Measurements from ENCODE around the gene PADI3. TPM values are rescaled to one million over a fixed set of nuclear protein-coding genes. Genes with fewer than 3 reads are reported as not detected.

Gene PADI3
- polyA plus RNA-seq, 1 of the 3 experiments (the other 2 are of a cell fraction) = 0.30 TPM

- ChIA-PET CTCF (interaction anchor here (0.9 to 2.2 kb wide), 4 partner anchors 12 to 84 kb away, joined by 3 to 8 read pairs (median 5); no protein-coding TSS in a partner anchor), POLR2A (no interaction called here)
- no peaks in the 10 kb centered on the region for H3K36me3 ChIP-seq (replicated peaks in 1 of 2; ENCODE audit: control insufficient read depth in 1 of 2, insufficient read depth in 2 of 2, low read length in 1 of 2)
- H3K4me1 ChIP-seq (ENCODE audit: control insufficient read depth in 1 of 2, insufficient read depth in 2 of 2, low read depth in 1 of 2, low read length in 1 of 2) = peaks cover 7 to 23% of the 10 kb centered on the region in 2 experiments; a peak in 3 of 4 replicates
- peaks cover 5% of the 10 kb centered on the region for H3F3A ChIP-seq (replicated peaks; ENCODE audit: insufficient read depth)
- H3K9me2 ChIP-seq = no peaks in the 10 kb centered on the region
- 90% methylated on average over 7 of the region's 8 CpGs for WGBS (ENCODE audit: low lambda C conversion rate)
- H3K27ac ChIP-seq (ENCODE audit: low read depth in 2 of 2, low read length in 1 of 2) = no peak overlapping the region
- H3K79me2 ChIP-seq (ENCODE audit: insufficient read depth) = no peaks in the 10 kb centered on the region
- H4K20me1 ChIP-seq (ENCODE audit: insufficient read depth) = no peaks in the 10 kb centered on the region
- TF ChIP-seq EP300 (IDR thresholded peaks at IDR 0.05; ENCODE audit: borderline replicate concordance in 1 of 2, low read depth in 1 of 2, low read length in 1 of 2) (no peak), CHD2 (IDR thresholded peaks at IDR 0.05; ENCODE audit: low read length, partially characterized antibody) (no peak), FOXJ3 (CRISPR knock-in tag; IDR thresholded peaks at IDR 0.05) (no peak)
- H3K9ac ChIP-seq = no peak overlapping the region
- H3K27me3 ChIP-seq (ENCODE audit: insufficient read depth) = no peaks in the 10 kb centered on the region
- H3K4me2 ChIP-seq = no peak overlapping the region
- H3K9me3 ChIP-seq = no peaks in the 10 kb centered on the region
- DNase-seq = no peak
- H2AFZ ChIP-seq (ENCODE audit: low read depth) = no peak overlapping the region
- no peak overlapping the region for H3K4me3 ChIP-seq (ENCODE audit: low read depth in 2 of 2, low read length in 1 of 2)
Observed at GRCh38 chr1:17210176-17210575, 38.7 kb upstream of the PADI3 start.

GRCh38 chr1:17211377-17211776 is 37.5 kb upstream of the PADI3 start:
- H3K79me2 ChIP-seq (ENCODE audit: insufficient read depth) = no peaks in the 10 kb centered on the region
- H3K27ac ChIP-seq (ENCODE audit: low read depth in 2 of 2, low read length in 1 of 2) = no peak overlapping the region
- no peak overlapping the region for H3K4me2 ChIP-seq
- ChIA-PET POLR2A (no interaction called here), CTCF (interaction anchor here (1.6 to 2.2 kb wide), 2 partner anchors 25 to 85 kb away, joined by 6 to 8 read pairs; no protein-coding TSS in a partner anchor)
- H4K20me1 ChIP-seq (ENCODE audit: insufficient read depth) = no peaks in the 10 kb centered on the region
- no peak overlapping the region for H3K4me3 ChIP-seq (ENCODE audit: low read depth in 2 of 2, low read length in 1 of 2)
- H3K27me3 ChIP-seq (ENCODE audit: insufficient read depth) = no peaks in the 10 kb centered on the region
- no peak overlapping the region for H3K9ac ChIP-seq
- H3K9me2 ChIP-seq = no peaks in the 10 kb centered on the region
- no peak for DNase-seq
- H3F3A ChIP-seq (replicated peaks; ENCODE audit: insufficient read depth) = peaks cover 5% of the 10 kb centered on the region
- no peak for TF ChIP-seq REST (IDR thresholded peaks at IDR 0.05; ENCODE audit: low read depth, low read length)
- no peak for TF ChIP-seq MAX (IDR thresholded peaks at IDR 0.05; ENCODE audit: low read depth)
- TF ChIP-seq TCF12 (IDR thresholded peaks at IDR 0.05) = no peak
- no peak for TF ChIP-seq NFIC (IDR thresholded peaks at IDR 0.05; ENCODE audit: borderline replicate concordance)
- no peak for TF ChIP-seq TAF1 (IDR thresholded peaks at IDR 0.05; ENCODE audit: borderline replicate concordance, low read depth, low read length)
- TF ChIP-seq IRF3 (IDR thresholded peaks at IDR 0.05; ENCODE audit: low read depth, low read length) = no peak
- TF ChIP-seq ELF1 (IDR thresholded peaks at IDR 0.05) = no peak
- TF ChIP-seq JUND (IDR thresholded peaks at IDR 0.05) = no peak
- no peak for TF ChIP-seq USF1 (IDR thresholded peaks at IDR 0.05; ENCODE audit: borderline replicate concordance, low read depth)
- TF ChIP-seq RFX5 (IDR thresholded peaks at IDR 0.05; ENCODE audit: low read length) = no peak
- no peak for TF ChIP-seq RXRA (IDR thresholded peaks at IDR 0.05; ENCODE audit: borderline replicate concordance, low read depth)
- TF ChIP-seq ZBTB33 (IDR thresholded peaks at IDR 0.05; ENCODE audit: borderline replicate concordance, low read depth) = no peak
- no peak for TF ChIP-seq POLR2AphosphoS5 (IDR thresholded peaks at IDR 0.05; ENCODE audit: low read depth, low read length)
- TF ChIP-seq YY1 (IDR thresholded peaks at IDR 0.05; ENCODE audit: low read depth) = no peak
- peaks cover 7 to 23% of the 10 kb centered on the region in 2 experiments; a peak in 3 of 4 replicates for H3K4me1 ChIP-seq (ENCODE audit: control insufficient read depth in 1 of 2, insufficient read depth in 2 of 2, low read depth in 1 of 2, low read length in 1 of 2)
- no peak overlapping the region for H2AFZ ChIP-seq (ENCODE audit: low read depth)
- WGBS (ENCODE audit: low lambda C conversion rate) = 100% methylated on average over 5 of the region's 5 CpGs
- H3K36me3 ChIP-seq (replicated peaks in 1 of 2; ENCODE audit: control insufficient read depth in 1 of 2, insufficient read depth in 2 of 2, low read length in 1 of 2) = no peaks in the 10 kb centered on the region
- H3K9me3 ChIP-seq = no peaks in the 10 kb centered on the region
